Left lung (tissue), 10 donors: ENCODE data around the gene INKA2. TPM values are rescaled to one million over a fixed set of nuclear protein-coding genes. Genes with fewer than 3 reads are reported as not detected.

Experiments used
- ATAC-seq: fragments of 200-7000 bp; cut with Tn5 transposase; one replicate; pipeline ENCODE4 v1.9.1; 2020; ENCODE audit warnings: moderate library complexity
- DNase-seq, 4 donors: peaks; one replicate each; pipeline ENCODE4 v3.0.0-alpha.2; 2013 to 2020
- H3K27ac ChIP-seq, 2 donors: fragments of 200-600 bp; sonication (generic) in 1 of 2; one replicate each; pipeline versions ENCODE4 v1.5.0 to v1.8.0; 2020 to 2021
- H3K27me3 ChIP-seq, 2 donors: fragments of 200-600 bp; sonication (generic) in 1 of 2; one replicate each; pipeline versions ENCODE4 v1.5.0 to v1.8.0; 2020 to 2021
- H3K36me3 ChIP-seq, 2 donors: fragments of 200-600 bp; sonication (generic) in 1 of 2; one replicate each; pipeline versions ENCODE4 v1.5.0 to v1.8.0; 2020 to 2021
- H3K4me1 ChIP-seq, 2 donors: fragments of 200-600 bp; one replicate each; pipeline ENCODE4 v1.8.0; 2021
- H3K4me3 ChIP-seq, 2 donors: fragments of 200-600 bp; sonication (generic) in 1 of 2; one replicate each; pipeline versions ENCODE4 v1.5.0 to v1.8.0; 2020 to 2021; ENCODE audit warnings: mild to moderate bottlenecking in 1 of 2
- H3K9me3 ChIP-seq, 2 donors: fragments of 200-600 bp; sonication (generic) in 1 of 2; one replicate each; pipeline versions ENCODE4 v1.5.0 to v1.8.0; 2020 to 2021
- intact Hi-C, 2 donors: fragments of 100-400 bp; cut with DNase I; formaldehyde crosslinking; loops; one replicate each; pipeline versions ENCODE4 v1.11.2 to v1.14.2; 2022
- polyA plus RNA-seq, 6 donors: library from polyadenylated mRNA; unstranded; fragments of 120-200 nt; gene quantifications; one replicate each; pipeline ENCODE4 v1.2.1, GENCODE V29; 2013; ENCODE audit not compliant: insufficient read length in 6 of 6
- total RNA-seq, 2 donors: library from RNA; stranded (reverse); fragmentation: NEBNext Ultra II Directional; extraction: Animal tissue kit (Norgen Biotek cat#: 25700); gene quantifications; one replicate each; pipeline ENCODE4 v1.2.1, GENCODE V29; 2021
- TF ChIP-seq, protein P1 (sequence below), 2 donors: fragments of 200-600 bp; sonication (generic) in 1 of 2; IDR thresholded peaks; one replicate each; pipeline versions ENCODE4 v1.5.0 to v1.8.0; 2021; ENCODE audit warnings: antibody characterized with exemption in 2 of 2
- donor health status: DM: no; HTN: yes; CAD: no.
- donor health status: DM: no; HTN: no; CAD: no.

Gene INKA2
- total and polyA plus RNA-seq, 8 donors, result 3.4 to 13.8 (median 5.1) TPM

GRCh38 chr1:111699268-111699667 lies 39.9 kb downstream of the INKA2 start:
- Histone ChIP-seq H3K9me3 (no peaks in the 10 kb centered on the region), H3K36me3 (peaks cover 0 to 89% of the 10 kb centered on the region in 2 donors), H3K4me1 (no peaks in the 10 kb centered on the region), H3K27ac (no peak overlapping the region), H3K27me3 (no peaks in the 10 kb centered on the region), H3K4me3 (no peak overlapping the region)
- DNase-seq (no peak), ATAC-seq (no peak)
- intact Hi-C loops, result no loop called here
- TF ChIP-seq, protein P1, sequence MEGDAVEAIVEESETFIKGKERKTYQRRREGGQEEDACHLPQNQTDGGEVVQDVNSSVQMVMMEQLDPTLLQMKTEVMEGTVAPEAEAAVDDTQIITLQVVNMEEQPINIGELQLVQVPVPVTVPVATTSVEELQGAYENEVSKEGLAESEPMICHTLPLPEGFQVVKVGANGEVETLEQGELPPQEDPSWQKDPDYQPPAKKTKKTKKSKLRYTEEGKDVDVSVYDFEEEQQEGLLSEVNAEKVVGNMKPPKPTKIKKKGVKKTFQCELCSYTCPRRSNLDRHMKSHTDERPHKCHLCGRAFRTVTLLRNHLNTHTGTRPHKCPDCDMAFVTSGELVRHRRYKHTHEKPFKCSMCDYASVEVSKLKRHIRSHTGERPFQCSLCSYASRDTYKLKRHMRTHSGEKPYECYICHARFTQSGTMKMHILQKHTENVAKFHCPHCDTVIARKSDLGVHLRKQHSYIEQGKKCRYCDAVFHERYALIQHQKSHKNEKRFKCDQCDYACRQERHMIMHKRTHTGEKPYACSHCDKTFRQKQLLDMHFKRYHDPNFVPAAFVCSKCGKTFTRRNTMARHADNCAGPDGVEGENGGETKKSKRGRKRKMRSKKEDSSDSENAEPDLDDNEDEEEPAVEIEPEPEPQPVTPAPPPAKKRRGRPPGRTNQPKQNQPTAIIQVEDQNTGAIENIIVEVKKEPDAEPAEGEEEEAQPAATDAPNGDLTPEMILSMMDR (IDR thresholded peaks at IDR 0.05), result no peak

GRCh38 chr1:111696330-111696729 lies 42.9 kb downstream of the INKA2 start:
- intact Hi-C loops, result no loop called here
- no peak overlapping the region for H3K27ac ChIP-seq
- H3K4me1 ChIP-seq, result no peaks in the 10 kb centered on the region
- ATAC-seq, result no peak
- DNase-seq, result no peak
- no peaks in the 10 kb centered on the region for H3K9me3 ChIP-seq
- H3K27me3 ChIP-seq, result no peaks in the 10 kb centered on the region
- peaks cover 0 to 90% of the 10 kb centered on the region in 2 donors for H3K36me3 ChIP-seq
- TF ChIP-seq, protein P1 (IDR thresholded peaks at IDR 0.05), result no peak
- H3K4me3 ChIP-seq, result no peak overlapping the region

DNA sequence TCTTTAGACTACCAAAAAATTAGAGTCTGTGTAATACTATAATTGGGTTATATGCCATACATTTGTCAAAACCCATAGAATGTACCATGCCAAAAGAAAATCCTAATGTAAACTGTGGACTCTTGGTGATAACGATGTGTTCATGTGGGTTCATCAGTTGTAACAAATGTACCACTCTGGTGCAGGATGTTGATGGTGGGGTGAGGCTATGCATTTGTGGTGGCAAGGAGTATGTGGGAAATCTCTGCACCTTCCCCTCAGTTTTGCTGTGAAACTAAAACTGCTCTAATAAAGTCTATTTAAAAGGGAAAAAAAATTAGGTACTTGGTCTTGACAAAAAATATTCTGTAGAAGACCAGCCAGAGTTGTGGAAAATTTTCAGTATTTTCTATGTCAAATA lies 43.4 kb downstream of the INKA2 start:
- DNase-seq (no peak), ATAC-seq (no peak)
- Histone ChIP-seq H3K4me3 (no peak overlapping the region), H3K9me3 (no peaks in the 10 kb centered on the region), H3K36me3 (peaks cover 0 to 85% of the 10 kb centered on the region in 2 donors), H3K27ac (no peak overlapping the region), H3K4me1 (peaks cover 0 to under 1% of the 10 kb centered on the region in 2 donors), H3K27me3 (no peaks in the 10 kb centered on the region)
- intact Hi-C loops, result no loop called here
- TF ChIP-seq, protein P1 (IDR thresholded peaks at IDR 0.05), result no peak

- Histone ChIP-seq H3K27ac (no peak overlapping the region), H3K4me3 (no peak overlapping the region), H3K4me1 (peaks cover 6 to 17% of the 10 kb centered on the region in 2 donors), H3K9me3 (no peaks in the 10 kb centered on the region), H3K27me3 (no peaks in the 10 kb centered on the region), H3K36me3 (peaks cover 0 to 46% of the 10 kb centered on the region in 2 donors)
- TF ChIP-seq, protein P1 (IDR thresholded peaks at IDR 0.05), result no peak
- intact Hi-C loops, result no loop called here
- ATAC-seq (no peak), DNase-seq (no peak)
These were observed 47.3 kb downstream of the INKA2 start for GRCh38 chr1:111691886-111692285.

DNA sequence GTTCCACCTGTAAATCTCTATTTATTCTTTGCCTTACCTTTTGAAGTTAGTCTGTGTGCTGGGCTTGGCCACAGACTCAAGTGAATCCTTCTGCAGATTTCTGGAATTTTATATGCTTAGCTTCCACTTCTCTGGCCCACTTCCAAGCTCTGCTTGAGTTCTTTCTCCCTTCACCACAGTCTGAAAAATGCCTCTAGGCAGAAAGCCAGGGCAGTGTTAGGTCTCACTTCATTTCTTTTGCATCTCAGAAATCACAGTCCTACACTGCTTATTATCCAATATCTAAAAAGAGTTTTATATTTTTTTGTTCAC lies 48.9 kb downstream of the INKA2 start:
- peak in 3 of 4 donors; percentile 60 to 90 (median 81) for DNase-seq
- peak; percentile 74 for ATAC-seq
- intact Hi-C loops, result no loop called here
- TF ChIP-seq, protein P1 (IDR thresholded peaks at IDR 0.05), result no peak
- H3K9me3 ChIP-seq, result peaks cover 0 to 2% of the 10 kb centered on the region in 2 donors
- H3K4me3 ChIP-seq, result no peak overlapping the region
- H3K27me3 ChIP-seq, result no peaks in the 10 kb centered on the region
- H3K27ac ChIP-seq, result peak overlapping the region in 1 of 2 donors; percentile 17
- peaks cover 0 to 30% of the 10 kb centered on the region in 2 donors for H3K36me3 ChIP-seq
- peaks cover 6 to 17% of the 10 kb centered on the region in 2 donors for H3K4me1 ChIP-seq

Other genes starting within 250 kb of the INKA2 start
- 10 to 100 TPM; 10.8 to 11.0 TPM for gene ADORA3, start 235.8 kb downstream of the INKA2 start, total RNA-seq
- 1 to 10 TPM in 2 of 6 donors, under 1 TPM in 4; 0.45 to 1.0 (median 0.61) TPM for gene ADORA3, start 235.8 kb downstream of the INKA2 start, polyA plus RNA-seq
- 10 to 100 TPM in 1 of 2 donors, 1 to 10 TPM in 1; 9.0 to 27.0 TPM for gene TMIGD3, start 235.8 kb downstream of the INKA2 start, total RNA-seq
- under 1 TPM; 0.14 to 0.98 (median 0.46) TPM for gene TMIGD3, start 235.8 kb downstream of the INKA2 start, polyA plus RNA-seq
- gene RAP1A, start 119.6 kb downstream of the INKA2 start, total RNA-seq, result 100 to 1,000 TPM; 102 to 121 TPM
- 10 to 100 TPM; 68.2 to 83.3 (median 80.6) TPM for gene RAP1A, start 119.6 kb downstream of the INKA2 start, polyA plus RNA-seq
- 10 to 100 TPM; 10.6 to 12.2 TPM for gene DDX20, start 16.5 kb upstream of the INKA2 start, total RNA-seq
- 10 to 100 TPM; 17.7 to 22.8 (median 19.4) TPM for gene DDX20, start 16.5 kb upstream of the INKA2 start, polyA plus RNA-seq